AG04449 (cell line): ENCODE results near the gene ZNF556.

Experiments
- CTCF ChIA-PET: fragments of 350-600 bp; formaldehyde crosslinking; extraction: SDS; loops from one replicate; lab custom pipeline; 2021; ENCODE audit warnings: antibody characterized with exemption; lab: Yijun Ruan, JAX
- POLR2A ChIA-PET: fragments of 400-600, 350-600 bp; formaldehyde crosslinking; extraction: SDS; loops from one replicate; lab custom pipeline; 2020; ENCODE audit warnings: antibody characterized with exemption, inconsistent platforms; lab: Yijun Ruan, JAX
- DNase-seq: peaks from one replicate; pipeline ENCODE4 v3.0.0-alpha.2; 2010; ENCODE audit warnings: low read depth, low spot score
- H3K4me3 ChIP-seq: 2 replicates; pipeline ENCODE4 v1.5.1; 2011; ENCODE audit warnings: low read depth, mild to moderate bottlenecking, control low read depth, low read length
- CTCF ChIP-seq: IDR thresholded peaks from one replicate; pipeline ENCODE4 v1.5.1; 2011; ENCODE audit warnings: mild to moderate bottlenecking, moderate library complexity, low read length, control low read depth, inconsistent platforms; ENCODE audit not compliant: insufficient read depth; ENCODE audit errors: missing control alignments

The ZNF556 gene

GRCh38 chr19:2840794-2841791 lies 26.0 kb upstream of the ZNF556 start, which contains the start of gene ZNF555:
Gene ZNF555, plus strand, starts transcription at chr19:2841475. Its CDS starts 98 bp downstream, at chr19:2841573.
- peak within 1 kb of the TSS; percentile 89 for H3K4me3 ChIP-seq
- POLR2A ChIA-PET, result no interaction called here
- DNase-seq, result peak; percentile 93
- CTCF ChIA-PET, result interaction anchor here (0.6 to 2.3 kb wide), 10 partner anchors 9 to 463 kb away, joined by 3 to 9 read pairs (median 3); partner anchors contain the start of gene ZNF554
- TF ChIP-seq CTCF, result peak; percentile 60

- no peak for TF ChIP-seq CTCF
- CTCF ChIA-PET, result interaction anchor here (0.6 to 2.3 kb wide), 8 partner anchors 9 to 46 kb away, joined by 3 to 9 read pairs (median 4); partner anchors contain the start of gene ZNF554
- no peak for DNase-seq
- H3K4me3 ChIP-seq, result peak overlapping the region; percentile 89
- POLR2A ChIA-PET, result no interaction called here
Observed at GRCh38 chr19:2841855-2842574, 25.1 kb upstream of the ZNF556 start.

- CTCF ChIA-PET, result interaction anchor here (1.0 kb wide), 1 partner anchor 38 kb away, joined by 3 read pairs; no protein-coding TSS in a partner anchor
- DNase-seq, result no peak
- TF ChIP-seq CTCF, result no peak
- POLR2A ChIA-PET, result no interaction called here
- H3K4me3 ChIP-seq, result no peak overlapping the region
Observed at GRCh38 chr19:2845107-2845506, 22.0 kb upstream of the ZNF556 start.

- ChIA-PET CTCF (interaction anchor here (0.7 to 1.3 kb wide), 2 partner anchors 24 to 25 kb away, joined by 3 to 4 read pairs; no protein-coding TSS in a partner anchor), POLR2A (no interaction called here)
- H3K4me3 ChIP-seq, result no peak overlapping the region
- no peak for TF ChIP-seq CTCF
- no peak for DNase-seq
Observed at GRCh38 chr19:2846180-2846894, 20.8 kb upstream of the ZNF556 start.

- H3K4me3 ChIP-seq, result no peak overlapping the region
- DNase-seq, result no peak
- no peak for TF ChIP-seq CTCF
- POLR2A ChIA-PET, result no interaction called here
- CTCF ChIA-PET, result interaction anchor here (1.0 kb wide), 1 partner anchor 38 kb away, joined by 3 read pairs; no protein-coding TSS in a partner anchor
Observed at GRCh38 chr19:2847507-2847906, 19.6 kb upstream of the ZNF556 start.
